PFSK-1 (cell line): ENCODE data around the gene AHDC1.

Experiments used
- FOXP2 ChIP-seq: optimal IDR thresholded peaks from 2 replicates; pipeline ENCODE3; 2011; ENCODE audit warnings: borderline replicate concordance, control low read depth, inconsistent platforms; ENCODE audit not compliant: insufficient read depth; ENCODE audit errors: extremely low read length, extremely low read depth
- POLR2AphosphoS5 ChIP-seq: IDR thresholded peaks from 2 replicates; pipeline ENCODE4 v1.6.1; 2012; ENCODE audit warnings: low read depth, mild to moderate bottlenecking, control low read depth, low read length, moderate library complexity
- SIN3A ChIP-seq: IDR thresholded peaks from 2 replicates; pipeline ENCODE4 v1.6.1; 2012; ENCODE audit warnings: mild to moderate bottlenecking, low read length, moderate library complexity, borderline replicate concordance; ENCODE audit not compliant: insufficient read depth
- TAF1 ChIP-seq: IDR thresholded peaks from 2 replicates; pipeline ENCODE4 v1.6.1; 2012; ENCODE audit warnings: low read length, control low read depth, borderline replicate concordance; ENCODE audit not compliant: insufficient read depth
- TF ChIP-seq, protein P1 (sequence below), 2 experiments: IDR thresholded peaks; 2 replicates each; pipeline versions ENCODE4 v1.6.1 to v1.8.0; 2011 to 2012; ENCODE audit warnings: low read depth in 2 of 2, low read length in 2 of 2, control low read depth in 1 of 2, inconsistent platforms in 1 of 2, mild to moderate bottlenecking in 1 of 2, moderate library complexity in 1 of 2; ENCODE audit not compliant: insufficient read depth in 1 of 2

AHDC1 gene

DNA sequence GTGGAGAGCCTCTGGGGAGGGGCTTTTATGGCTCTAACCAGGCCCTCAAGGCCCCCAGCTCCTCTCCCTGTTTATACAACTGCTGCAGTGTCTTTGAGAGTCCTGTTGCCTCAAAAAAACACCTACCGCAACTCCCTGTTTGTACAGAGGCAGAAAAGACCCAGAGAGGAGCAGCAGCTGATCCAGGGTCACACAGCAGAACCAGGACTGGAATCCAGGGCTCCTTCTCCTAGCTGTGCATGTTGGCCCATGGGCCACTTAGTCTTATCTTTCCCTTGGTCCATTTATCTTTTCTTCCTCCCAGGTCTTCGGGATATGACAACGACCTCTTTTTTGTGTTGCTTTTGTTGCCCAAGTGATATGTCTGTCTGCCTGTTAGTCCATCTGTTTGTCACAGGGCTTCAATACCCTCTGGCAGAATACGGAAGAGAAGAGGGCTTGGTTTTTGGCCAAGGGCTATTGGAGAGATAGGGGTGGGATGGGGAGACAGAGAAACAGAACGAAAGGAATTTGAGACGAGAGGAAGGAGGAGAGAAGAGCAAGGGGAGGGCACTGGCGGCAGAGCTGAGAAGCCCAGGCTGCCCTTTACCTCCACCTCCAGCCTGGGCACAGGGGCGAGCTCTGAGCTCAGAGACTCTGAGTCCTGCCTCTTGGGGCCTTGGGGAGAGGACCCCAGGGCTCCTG lies 80.5 kb downstream of the AHDC1 start:
- TF ChIP-seq FOXP2 (no peak), TAF1 (no peak), POLR2AphosphoS5 (no peak), SIN3A (no peak)
- TF ChIP-seq, protein P1, sequence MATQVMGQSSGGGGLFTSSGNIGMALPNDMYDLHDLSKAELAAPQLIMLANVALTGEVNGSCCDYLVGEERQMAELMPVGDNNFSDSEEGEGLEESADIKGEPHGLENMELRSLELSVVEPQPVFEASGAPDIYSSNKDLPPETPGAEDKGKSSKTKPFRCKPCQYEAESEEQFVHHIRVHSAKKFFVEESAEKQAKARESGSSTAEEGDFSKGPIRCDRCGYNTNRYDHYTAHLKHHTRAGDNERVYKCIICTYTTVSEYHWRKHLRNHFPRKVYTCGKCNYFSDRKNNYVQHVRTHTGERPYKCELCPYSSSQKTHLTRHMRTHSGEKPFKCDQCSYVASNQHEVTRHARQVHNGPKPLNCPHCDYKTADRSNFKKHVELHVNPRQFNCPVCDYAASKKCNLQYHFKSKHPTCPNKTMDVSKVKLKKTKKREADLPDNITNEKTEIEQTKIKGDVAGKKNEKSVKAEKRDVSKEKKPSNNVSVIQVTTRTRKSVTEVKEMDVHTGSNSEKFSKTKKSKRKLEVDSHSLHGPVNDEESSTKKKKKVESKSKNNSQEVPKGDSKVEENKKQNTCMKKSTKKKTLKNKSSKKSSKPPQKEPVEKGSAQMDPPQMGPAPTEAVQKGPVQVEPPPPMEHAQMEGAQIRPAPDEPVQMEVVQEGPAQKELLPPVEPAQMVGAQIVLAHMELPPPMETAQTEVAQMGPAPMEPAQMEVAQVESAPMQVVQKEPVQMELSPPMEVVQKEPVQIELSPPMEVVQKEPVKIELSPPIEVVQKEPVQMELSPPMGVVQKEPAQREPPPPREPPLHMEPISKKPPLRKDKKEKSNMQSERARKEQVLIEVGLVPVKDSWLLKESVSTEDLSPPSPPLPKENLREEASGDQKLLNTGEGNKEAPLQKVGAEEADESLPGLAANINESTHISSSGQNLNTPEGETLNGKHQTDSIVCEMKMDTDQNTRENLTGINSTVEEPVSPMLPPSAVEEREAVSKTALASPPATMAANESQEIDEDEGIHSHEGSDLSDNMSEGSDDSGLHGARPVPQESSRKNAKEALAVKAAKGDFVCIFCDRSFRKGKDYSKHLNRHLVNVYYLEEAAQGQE (IDR thresholded peaks at IDR 0.05; ENCODE audit: insufficient read depth in 1 of 2, low read depth in 2 of 2, low read length in 2 of 2): no peak

DNA sequence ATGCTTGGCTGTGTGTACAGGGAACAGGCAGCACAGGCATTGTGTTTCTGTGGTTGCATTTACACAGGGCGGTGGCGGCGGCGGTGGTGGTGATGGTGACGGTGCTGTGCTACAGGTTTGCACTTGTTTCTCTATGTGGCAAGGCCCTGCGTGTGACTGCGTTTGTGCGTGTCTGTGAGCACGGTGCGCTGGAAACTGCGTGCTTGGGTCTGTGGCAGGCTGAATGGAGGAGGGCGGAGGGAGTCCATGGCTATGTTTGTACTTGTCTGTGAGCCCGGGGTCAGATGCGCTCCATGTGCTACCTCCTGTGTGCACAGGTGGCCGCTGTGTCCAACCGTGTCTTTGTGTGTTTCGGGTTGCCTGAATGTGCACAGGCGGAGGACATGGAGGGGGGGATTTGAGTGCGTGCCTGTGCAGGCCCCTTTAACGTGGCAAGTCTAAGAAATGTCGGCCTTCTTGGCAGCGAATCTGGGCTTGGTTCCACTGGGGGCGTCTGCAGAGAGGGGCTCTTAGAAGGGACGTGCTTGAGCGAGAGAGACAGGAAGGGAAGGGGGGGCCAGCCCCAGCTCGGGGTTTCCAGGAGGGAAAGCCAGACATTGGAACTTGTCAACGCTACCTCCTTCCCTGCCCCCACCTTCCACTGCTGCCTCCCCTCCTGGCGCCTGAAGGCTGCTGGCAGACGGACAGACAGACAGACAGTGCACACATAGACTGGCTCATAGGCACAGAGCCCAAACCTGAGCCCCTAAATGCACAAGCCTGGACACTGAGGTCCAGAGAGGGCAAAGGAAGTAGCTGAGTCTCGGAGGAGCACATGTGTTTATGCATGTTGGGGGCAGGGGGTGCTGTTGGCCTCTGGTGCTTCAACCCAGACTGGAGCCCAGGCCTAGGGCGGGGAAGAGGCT lies 81.3 kb downstream of the AHDC1 start:
- TF ChIP-seq, protein P1 (IDR thresholded peaks at IDR 0.05; ENCODE audit: insufficient read depth in 1 of 2, low read depth in 2 of 2, low read length in 2 of 2): no peak
- TF ChIP-seq SIN3A (no peak), FOXP2 (peak; percentile 26)

DNA sequence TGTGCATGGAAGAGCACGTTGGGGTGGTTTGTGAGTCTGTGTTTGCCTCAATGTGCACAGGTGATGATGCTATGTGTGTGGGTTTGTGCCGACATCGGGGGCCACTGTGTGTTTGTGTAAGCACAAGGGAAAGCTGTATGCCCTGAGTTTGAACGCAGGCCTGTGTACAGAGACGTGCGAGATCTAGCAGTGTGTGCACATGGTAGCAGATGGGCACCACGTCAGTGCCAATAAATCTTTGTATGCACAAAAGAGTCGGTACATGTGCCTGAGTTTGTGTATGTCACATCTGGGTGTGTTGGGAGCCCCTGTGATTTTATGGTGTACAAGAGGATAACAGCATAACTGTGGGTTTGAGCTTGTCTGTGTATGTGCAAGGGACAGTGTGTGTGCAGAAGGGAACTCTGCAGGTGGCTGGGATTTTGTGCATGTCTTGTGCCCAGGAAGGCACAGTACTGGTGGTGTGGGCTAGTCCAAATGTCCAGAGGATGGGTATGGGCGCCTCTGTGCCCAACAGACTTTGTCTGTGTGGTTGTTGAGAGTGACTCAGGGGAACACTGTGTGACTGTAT lies 82.0 kb downstream of the AHDC1 start:
- TF ChIP-seq TAF1: no peak
- TF ChIP-seq, protein P1 (IDR thresholded peaks at IDR 0.05; ENCODE audit: insufficient read depth in 1 of 2, low read depth in 2 of 2, low read length in 2 of 2): no peak
- TF ChIP-seq SIN3A: no peak
- TF ChIP-seq POLR2AphosphoS5: no peak
- no peak for TF ChIP-seq FOXP2

DNA sequence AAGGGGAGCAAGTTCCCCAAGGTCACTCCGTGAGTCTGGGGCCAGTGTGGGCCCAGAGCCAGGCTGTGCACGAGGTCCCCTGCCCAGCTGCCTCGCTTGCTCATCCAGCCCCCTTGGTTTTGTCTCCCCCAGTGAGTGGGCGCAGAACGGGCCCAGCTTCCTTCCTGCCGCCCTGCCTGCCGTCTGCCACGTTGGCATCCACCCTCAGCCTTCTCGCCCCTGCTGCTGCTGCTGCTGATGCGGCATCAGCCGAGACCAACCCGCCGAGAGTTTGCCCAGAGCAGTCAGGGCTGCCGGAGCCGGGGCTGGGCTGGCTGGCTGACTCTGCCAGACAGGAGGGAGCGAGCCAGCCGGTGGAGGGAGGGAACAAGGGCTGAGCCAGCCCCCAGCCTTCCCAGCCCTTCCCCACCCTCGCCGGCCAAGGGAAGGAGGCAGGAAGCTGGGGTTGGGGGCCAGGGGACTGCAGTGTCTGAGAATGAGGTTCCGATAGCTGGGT lies 82.6 kb downstream of the AHDC1 start:
- TF ChIP-seq, protein P1 (IDR thresholded peaks at IDR 0.05; ENCODE audit: insufficient read depth in 1 of 2, low read depth in 2 of 2, low read length in 2 of 2): no peak
- TF ChIP-seq TAF1 (no peak), FOXP2 (no peak), SIN3A (no peak), POLR2AphosphoS5 (no peak)
